ENCODE data around the gene DNMBP.
"Not testable (repeated sequence)": the region's sequence is repeated elsewhere in the genome, so short reads cannot be mapped to it uniquely, and the experiment has no call there.

The DNMBP gene

DNA sequence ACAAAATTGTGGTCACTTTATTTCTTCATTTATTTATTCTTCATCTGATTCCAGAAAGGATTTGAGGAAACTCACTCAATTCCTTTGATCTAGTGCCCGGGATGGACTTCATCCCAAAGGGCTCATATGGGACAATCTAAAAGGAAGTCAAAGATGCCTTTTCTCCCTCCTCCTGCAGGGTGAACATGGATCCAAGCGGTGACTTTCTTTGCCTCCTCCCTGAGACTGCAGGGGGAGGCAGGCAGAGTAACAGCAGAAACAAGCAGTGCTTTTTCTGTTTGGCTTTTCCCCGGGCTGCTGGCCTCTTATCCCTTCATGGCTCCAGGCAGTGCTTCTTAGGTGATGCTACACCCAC lies 10.0 kb upstream of the DNMBP start:
- no peak for DNase-seq

GRCh38 chr10:100014071-100014762 lies 4.5 kb upstream of the DNMBP start:
- DNase-seq, result no peak

DNA sequence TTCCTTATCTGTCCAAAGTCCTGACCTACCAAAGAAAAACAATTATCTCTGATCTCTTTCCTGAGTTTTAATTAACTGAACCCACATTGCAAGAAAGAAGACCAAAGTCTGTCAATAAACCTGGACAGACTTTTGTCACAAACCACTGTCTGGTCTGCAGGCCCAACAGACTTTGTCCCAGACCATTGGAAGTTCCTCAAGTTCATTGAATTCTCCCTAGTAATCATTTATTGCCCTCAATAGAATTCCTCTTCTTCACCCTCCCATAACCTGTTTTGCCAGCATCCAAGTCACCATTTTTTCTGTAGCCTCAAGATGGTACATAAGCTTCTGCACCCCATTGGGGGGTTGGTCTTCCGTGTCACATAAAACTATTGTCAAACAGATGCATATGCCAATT lies 3.9 kb upstream of the DNMBP start:
- DNase-seq, result no peak

- DNase-seq, result not testable (repeated sequence)
These were observed 2.2 kb upstream of the DNMBP start for GRCh38 chr10:100011906-100012305.

- no peak for DNase-seq
These were observed 409 bp downstream of the DNMBP start for GRCh38 chr10:100009283-100009792.

DNA sequence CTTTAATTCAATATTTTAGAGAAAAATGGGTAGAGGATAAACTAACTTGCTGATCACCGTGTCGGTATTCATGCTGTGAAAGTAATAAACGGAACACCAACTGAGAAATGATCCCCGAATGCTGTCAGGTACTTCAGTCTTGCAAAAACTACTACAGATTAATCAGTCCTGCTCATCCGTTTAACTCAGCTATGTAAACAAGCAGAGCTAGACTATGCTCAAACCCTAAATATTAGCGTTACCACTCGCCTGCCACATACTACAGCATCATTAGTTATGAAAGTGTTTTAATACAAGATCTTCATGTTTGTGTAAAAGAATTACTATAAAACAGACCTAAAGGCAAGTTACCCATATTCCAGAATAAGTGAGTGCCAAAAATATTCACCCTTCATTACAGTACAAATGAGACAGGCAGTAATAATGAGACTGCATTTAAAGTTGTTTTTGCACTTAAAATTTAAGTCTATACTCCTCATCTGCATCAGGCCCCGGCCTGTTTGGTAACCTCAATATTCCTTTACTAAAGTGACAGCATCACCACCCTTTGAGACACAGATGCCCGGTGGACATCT lies 952 bp downstream of the DNMBP start:
- no peak for DNase-seq

DNA sequence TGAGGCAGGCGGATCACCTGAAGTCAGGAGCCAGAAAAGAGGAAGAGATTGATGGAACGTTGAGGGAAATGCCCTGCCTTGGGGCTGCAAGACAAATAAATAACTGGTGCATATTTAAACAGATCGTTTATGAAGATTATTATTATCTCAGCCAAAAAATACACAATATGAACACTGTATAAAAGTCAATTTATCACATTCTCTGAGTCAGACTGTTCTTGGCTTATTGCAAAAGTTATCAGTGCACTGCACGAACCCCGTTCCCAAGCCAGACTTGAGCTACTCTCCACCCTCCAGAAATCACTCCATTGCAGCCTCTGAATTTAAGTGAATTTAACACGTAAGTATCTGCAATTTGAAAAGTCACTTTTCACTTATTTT lies 1.6 kb downstream of the DNMBP start:
- no peak for DNase-seq

DNA sequence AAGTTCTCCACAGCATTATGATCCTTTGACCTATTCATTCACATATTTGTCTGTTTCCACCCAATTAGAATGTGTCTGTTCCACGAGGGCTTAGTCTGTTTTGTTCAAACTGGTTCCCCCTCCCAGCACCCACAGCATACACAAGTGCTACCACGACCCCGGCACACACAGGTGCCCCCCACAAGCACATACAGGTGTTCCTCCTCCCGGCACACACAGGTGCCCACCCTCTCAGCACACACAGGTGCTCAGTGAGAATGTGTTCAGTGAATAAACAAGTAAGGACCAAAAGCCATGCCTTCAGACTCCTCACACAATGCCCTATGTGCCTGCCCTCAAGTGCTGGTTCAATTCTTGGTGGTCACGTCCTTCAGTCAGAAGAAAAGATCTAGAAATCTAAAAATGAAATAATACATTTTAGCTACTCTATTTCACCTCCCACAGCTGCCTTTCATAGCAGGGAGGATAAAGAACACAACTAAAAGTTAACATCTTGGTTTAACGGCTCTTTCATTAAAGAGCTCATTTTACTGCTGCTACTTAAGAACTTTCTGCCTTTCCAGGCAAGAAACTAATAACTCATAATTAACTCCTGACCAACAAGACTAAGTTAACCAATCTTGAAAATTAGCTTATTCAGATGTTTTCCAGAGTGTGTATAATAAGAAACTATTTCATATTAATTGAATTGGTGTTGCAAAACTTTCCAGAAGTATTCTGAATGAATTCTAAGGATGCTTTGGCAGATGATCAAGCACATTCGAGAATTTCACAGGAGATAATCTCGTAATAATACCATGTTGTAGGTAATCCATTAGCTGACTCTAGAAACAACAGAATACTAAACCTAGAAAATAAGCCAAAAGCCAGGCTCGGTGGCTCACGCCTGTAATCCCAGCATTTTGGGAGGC lies 2.3 kb downstream of the DNMBP start:
- DNase-seq, result no peak

DNA sequence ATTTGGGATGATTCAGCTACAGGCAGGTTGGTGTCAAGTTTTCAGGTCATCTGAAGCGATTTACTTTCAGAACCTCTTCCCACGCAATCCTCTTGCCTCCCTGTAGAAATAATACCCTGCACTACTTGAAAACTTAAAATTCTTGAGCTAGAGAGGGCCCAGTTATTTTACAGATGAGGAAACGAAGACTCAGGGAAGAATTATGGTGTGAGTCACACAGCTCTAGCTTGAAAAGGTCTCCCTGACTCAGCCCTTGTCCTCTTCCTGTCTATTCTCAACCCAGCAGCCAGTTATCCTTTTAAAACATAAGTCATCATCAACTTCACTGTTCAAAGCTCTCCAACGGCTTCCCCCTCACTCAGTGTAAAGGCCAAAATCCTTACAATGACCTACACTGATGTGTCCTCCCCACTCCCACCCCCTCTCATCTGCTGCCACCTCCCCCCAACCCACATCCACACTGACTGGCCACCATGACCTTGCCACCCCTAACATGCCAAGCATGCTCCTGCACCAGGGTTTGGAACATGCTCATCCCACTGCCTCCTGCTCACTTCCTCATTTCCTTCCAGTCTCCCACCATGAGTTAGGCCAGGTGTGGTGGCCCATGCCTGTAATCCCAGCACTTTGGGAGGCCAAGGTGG lies 3.4 kb downstream of the DNMBP start:
- DNase-seq, result peak; percentile 6 to 21

DNA sequence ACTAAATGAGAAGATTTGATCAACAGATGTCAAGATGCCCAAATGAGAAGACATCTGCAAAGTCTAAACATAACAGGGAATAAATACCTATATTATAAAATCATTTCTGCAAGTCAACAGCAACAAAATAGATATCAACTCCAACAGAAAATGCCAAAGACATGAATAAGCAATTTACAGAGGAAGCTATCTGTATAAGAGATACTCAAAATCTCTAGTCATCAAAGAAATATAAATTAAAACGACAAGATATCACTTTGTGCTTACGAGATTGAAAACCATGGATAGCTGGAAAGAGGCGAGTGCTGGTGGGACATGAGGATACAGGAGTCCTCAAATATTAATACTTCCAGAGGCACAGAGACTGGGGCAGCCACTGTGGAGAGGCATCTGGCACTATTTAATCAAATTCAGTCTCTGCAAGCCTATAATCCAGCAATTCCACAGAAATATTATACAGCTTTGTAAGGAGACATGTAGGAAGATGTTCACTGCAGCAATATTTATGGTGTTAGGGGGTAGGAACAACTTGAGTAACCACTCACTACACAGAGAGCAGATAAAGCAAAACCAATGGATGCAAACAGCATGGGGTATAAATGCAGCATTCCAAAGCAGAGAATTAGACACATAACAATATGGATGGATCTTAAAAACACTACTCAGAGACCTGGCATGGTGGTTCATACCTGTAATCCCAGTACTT lies 4.8 kb downstream of the DNMBP start:
- no peak for DNase-seq

DNA sequence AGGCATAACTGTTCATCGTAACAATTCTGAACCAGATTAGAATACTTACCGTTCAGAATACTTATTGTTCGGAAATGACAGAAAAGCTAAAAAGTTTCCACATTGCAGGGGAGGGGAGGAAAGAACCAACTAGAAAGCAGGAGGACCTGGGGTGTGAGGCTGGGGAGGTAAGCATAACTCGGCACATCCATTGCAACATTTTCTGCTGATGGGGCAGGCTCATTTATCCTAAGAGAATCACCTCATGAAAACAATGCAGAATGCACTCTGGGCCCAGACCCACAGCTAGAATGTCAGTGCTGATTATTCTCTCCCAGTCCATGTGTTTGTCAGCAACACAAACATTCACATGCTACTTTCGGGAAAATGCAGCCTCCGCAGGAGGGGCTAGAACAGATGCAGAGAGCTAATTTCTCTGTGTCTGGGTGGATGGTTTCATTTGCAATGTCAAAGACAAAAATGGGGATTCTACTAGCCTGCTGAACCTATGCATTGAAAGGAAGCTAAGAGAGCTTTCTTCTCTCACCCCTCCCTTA lies 9.6 kb downstream of the DNMBP start:
- DNase-seq, result no peak

GRCh38 chr10:99999319-100000108 lies 10.2 kb downstream of the DNMBP start:
- no peak for DNase-seq

DNA sequence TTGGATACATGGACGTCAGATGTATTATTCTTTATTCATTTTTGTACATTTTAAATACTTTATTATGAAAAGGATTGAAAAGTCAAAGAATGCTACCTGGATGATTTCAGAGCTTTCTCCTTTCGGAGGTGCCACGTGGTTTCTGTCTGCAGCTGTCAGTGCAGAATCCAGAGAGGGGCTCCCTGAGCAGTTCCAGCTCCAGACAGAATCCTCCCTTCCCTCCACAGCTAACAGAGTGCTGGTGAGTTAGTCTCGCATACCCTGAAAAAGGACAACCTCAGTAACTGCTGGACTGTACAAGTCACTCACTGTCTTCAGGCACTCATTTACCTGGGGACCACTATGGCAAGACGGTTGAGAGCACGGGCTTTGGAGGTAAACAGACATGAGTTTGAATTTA lies 10.9 kb downstream of the DNMBP start:
- DNase-seq, result no peak

GRCh38 chr10:99996671-99997648 lies 12.8 kb downstream of the DNMBP start:
- no peak for DNase-seq

- no peak for DNase-seq
These were observed 14.0 kb downstream of the DNMBP start for GRCh38 chr10:99995713-99996112.

- no peak for DNase-seq
These were observed 14.5 kb downstream of the DNMBP start for GRCh38 chr10:99995269-99995668.

DNA sequence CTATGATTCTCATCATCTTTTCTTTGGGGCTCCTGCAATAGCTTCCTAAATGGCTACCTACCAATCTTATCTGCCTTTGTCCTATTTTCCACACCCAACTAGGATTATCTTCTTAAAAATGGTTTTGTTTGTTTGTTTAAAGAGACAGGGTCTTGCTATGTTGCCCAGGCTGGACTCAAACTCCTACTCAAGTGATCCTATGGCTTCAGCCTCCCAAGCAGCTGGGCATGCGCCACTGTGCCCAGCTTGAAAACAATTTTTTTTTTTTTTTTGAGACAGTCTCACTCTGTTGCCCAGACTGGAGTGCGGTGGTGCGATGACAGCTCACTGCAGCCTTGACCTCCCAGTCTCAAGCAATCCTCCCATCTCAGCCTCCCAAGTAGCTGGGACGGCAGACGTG lies 14.9 kb downstream of the DNMBP start:
- DNase-seq, result no peak

DNA sequence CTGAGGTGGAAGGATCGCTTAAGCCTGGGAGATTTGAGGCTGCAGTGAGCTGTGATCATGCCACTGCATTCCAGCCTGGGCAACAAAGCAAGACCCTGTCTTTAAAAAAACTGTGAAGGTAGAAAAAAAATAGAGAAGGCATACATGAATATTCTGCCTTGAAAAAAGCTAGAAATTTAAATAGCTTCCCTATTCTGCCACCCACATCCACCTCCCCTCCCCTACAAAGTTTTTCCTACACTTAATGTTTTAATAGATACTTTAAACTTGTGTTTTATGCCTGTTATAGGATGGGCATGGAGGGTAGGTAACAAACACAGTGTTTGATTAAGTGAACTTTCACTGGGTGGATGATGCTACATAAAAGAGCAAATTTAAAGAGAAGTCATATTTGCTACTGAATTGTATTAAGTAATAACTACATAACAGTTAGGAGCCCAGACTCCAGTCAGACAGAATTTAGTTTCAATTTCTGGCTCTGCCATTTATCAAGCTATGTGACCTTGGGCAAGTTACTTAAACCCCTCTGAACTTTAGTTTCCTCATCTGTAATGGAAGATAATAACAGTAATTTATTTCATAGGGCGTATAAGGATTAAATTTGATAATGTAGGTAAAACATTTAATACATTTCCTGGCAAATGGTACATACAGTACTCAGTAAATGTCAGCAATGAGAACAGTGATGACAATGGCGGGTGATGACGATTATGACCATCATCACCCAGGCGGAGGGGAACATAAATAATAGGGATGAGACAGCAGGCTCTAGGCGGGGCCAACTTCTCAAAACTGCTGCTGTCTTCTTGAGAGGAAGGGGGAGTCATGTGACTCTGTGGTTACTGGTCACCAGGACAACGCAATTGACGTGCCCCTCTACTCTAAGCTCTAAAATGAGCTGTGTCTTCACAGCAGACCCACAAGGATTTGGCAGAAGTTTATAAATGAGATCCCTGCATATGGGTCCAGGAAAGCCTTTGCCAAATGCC lies 15.8 kb downstream of the DNMBP start:
- peak; percentile 19 to 39 for DNase-seq

GRCh38 chr10:99985637-99986036 lies 24.1 kb downstream of the DNMBP start:
- DNase-seq, result not testable (repeated sequence)

Data from activated CD4-positive, alpha-beta T cell treated with anti-CD3 and anti-CD28 coated beads for 4 hours (primary cell).